Measurements from ENCODE around the gene NTRK2.

NTRK2 gene

GRCh38 chr9:84686068-84686467 is 16.5 kb downstream of the NTRK2 start:
- no peak for DNase-seq

GRCh38 chr9:84688956-84689355 is 19.4 kb downstream of the NTRK2 start:
- DNase-seq: no peak

GRCh38 chr9:84691634-84692033 is 22.1 kb downstream of the NTRK2 start:
- DNase-seq: no peak

GRCh38 chr9:84694248-84694647 is 24.7 kb downstream of the NTRK2 start:
- no peak for DNase-seq

GRCh38 chr9:84697042-84697441 is 27.5 kb downstream of the NTRK2 start:
- no peak for DNase-seq

GRCh38 chr9:84697509-84698114 is 28.1 kb downstream of the NTRK2 start:
- no peak for DNase-seq

- no peak for DNase-seq
These were observed 28.8 kb downstream of the NTRK2 start for GRCh38 chr9:84698323-84698722.

- DNase-seq: no peak
These were observed 30.5 kb downstream of the NTRK2 start for GRCh38 chr9:84699984-84700383.

- DNase-seq: no peak
These were observed 32.3 kb downstream of the NTRK2 start for GRCh38 chr9:84701801-84702200.

- DNase-seq: no peak
These were observed 32.9 kb downstream of the NTRK2 start for GRCh38 chr9:84702471-84702870.

GRCh38 chr9:84703793-84704192 is 34.3 kb downstream of the NTRK2 start:
- no peak for DNase-seq

GRCh38 chr9:84705128-84705527 is 35.6 kb downstream of the NTRK2 start:
- no peak for DNase-seq

GRCh38 chr9:84708400-84708799 is 38.9 kb downstream of the NTRK2 start:
- DNase-seq: no peak

- no peak for DNase-seq
These were observed 39.5 kb downstream of the NTRK2 start for GRCh38 chr9:84709056-84709455.

- no peak for DNase-seq
These were observed 41.3 kb downstream of the NTRK2 start for GRCh38 chr9:84710701-84711397.

GRCh38 chr9:84711398-84711777 is 41.9 kb downstream of the NTRK2 start:
- no peak for DNase-seq

- no peak for DNase-seq
These were observed 42.4 kb downstream of the NTRK2 start for GRCh38 chr9:84711936-84712335.

- no peak for DNase-seq
These were observed 46.7 kb downstream of the NTRK2 start for GRCh38 chr9:84716217-84716616.

- no peak for DNase-seq
These were observed 48.9 kb downstream of the NTRK2 start for GRCh38 chr9:84718476-84718875.

- DNase-seq: no peak
These were observed 53.0 kb downstream of the NTRK2 start for GRCh38 chr9:84722388-84722989.

GRCh38 chr9:84723426-84723825 is 53.9 kb downstream of the NTRK2 start:
- no peak for DNase-seq

GRCh38 chr9:84731696-84732095 is 62.2 kb downstream of the NTRK2 start:
- no peak for DNase-seq

- DNase-seq: no peak
These were observed 66.6 kb downstream of the NTRK2 start for GRCh38 chr9:84736081-84736480.

- DNase-seq: no peak
These were observed 67.0 kb downstream of the NTRK2 start for GRCh38 chr9:84736536-84736935.

- DNase-seq: no peak
These were observed 68.8 kb downstream of the NTRK2 start for GRCh38 chr9:84738353-84738752.
